Activated naive CD4-positive, alpha-beta T cell treated with Interleukin-2 at 50 U/mL for 16 hours (primary cell): ENCODE data around the gene FAT1.

Source experiments
- DNase-seq: peaks from one replicate; pipeline ENCODE4 v3.0.0-alpha.2; 2020

The FAT1 gene

DNA sequence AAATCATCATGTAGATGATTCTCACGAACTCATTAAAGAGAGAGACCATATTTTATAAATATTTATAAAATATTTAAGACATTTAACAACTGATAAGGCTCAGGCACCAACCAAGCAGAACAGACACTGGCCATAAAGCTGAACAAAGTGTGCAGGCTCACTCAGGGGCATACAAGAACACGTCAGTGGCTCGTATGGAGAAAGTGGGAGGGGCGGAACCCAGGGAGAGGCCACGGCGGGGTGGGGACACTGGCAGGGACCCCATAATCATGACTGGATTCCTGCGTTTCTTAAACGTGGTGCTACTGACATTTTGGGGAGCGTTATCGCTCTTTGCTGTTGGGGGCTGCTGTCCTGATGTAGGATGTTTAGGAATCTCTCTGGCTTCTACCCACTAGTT lies 31.3 kb upstream of the FAT1 start:
- DNase-seq: no peak

DNA sequence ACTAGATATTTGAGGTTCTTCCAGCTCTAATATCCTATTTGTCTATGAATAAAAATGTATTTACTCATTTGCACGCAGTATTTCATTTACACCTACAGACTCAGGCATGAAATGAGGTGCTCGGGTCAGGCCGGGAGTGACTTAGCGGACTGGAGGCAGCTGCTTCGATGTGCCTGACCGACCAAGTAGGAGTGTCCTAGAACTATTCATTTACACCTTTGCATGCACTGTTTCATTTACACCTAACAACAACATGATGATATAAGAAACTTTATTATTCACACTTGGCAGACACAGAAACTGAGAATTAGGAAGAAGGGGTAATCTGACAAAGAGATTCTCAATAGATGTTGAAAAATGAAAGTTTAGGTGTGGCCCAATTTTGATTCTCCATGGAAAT lies 28.7 kb upstream of the FAT1 start:
- no peak for DNase-seq

DNA sequence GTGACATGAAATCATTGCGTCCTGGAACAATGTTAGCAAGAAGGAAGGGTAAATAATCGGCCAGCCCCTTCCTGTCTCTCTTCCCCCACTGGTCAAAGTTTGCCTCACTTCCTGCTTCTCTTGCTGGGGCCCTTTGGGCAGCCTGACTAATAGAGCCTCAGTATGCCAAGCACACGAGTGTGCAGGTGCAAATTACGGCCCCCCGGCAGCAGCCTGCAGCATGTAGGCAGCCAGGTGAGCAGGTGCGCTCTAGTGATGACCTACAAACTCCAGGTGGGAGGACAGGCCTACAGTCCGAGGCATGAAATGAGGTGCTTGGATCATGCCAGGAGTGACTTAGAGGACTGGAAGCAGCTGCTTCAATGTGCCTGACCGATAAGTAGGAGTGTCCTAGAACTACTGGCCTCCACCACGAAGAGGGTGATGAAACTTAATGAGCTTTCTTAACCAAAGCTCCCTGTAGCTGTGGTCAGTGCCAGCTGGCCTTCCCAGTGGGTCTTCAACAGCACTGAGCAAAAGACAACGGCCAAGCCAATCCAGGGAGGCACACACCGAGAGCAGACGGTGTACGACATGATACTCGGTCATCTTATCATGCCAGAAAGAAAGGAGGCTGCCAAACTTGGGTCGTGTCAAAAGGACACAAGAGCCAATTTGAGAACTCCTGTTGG lies 26.1 kb upstream of the FAT1 start:
- no peak for DNase-seq

DNA sequence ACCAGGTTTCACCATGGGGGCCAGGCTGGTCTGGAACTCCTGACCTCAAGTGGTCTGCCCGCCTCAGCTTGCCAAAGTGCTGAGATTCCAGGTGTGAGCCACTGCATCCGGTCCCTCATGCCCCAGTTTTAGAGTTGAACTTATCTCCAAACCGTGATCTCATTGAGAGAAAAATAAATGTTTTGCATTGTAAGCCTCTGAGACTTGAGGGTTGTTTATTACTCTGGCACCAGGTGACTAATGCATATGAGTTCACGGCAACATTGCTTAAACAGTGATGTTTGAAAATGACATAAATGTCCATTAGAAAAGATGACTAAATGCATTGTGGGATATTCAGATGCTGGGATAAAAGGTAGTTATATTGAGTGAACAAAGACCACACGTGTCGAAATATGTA lies 22.9 kb upstream of the FAT1 start:
- DNase-seq: no peak

DNA sequence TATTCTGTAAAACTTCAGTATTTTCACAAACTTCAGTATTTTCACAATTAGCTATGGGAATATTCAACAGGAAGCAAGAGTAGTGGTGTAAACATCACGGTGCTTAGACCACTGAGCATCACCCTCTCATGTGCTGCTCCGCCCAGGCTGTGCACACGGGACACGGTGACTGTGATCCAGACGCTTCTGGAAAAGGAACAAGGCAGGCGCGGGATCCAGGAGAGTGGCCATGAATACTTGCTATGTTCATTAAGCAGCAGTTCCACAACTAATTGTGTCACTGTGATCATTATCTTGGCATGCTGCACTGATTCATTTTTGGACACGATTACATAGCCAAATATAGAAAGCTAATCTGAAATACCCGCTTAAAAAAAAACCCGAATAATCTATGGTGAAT lies 19.6 kb upstream of the FAT1 start:
- no peak for DNase-seq

DNA sequence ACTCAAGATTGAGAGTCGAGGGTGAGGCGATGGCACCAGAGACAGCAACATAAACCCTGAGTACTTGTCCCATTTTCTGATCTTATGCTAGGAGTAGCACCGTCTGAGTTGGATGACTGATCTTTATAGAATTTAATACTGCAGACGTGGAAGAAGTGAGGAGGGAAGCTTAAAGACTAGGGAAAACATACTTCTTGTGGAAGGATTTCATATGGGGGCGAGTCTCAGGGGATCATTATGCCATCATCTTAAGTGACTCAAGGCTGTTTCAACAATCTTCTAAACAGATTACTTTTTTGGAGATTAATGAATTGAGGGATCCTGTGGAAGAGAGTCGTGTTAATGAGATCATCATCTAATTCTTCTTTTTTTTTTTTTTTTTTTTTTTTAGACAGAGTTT lies 17.2 kb upstream of the FAT1 start:
- no peak for DNase-seq

DNA sequence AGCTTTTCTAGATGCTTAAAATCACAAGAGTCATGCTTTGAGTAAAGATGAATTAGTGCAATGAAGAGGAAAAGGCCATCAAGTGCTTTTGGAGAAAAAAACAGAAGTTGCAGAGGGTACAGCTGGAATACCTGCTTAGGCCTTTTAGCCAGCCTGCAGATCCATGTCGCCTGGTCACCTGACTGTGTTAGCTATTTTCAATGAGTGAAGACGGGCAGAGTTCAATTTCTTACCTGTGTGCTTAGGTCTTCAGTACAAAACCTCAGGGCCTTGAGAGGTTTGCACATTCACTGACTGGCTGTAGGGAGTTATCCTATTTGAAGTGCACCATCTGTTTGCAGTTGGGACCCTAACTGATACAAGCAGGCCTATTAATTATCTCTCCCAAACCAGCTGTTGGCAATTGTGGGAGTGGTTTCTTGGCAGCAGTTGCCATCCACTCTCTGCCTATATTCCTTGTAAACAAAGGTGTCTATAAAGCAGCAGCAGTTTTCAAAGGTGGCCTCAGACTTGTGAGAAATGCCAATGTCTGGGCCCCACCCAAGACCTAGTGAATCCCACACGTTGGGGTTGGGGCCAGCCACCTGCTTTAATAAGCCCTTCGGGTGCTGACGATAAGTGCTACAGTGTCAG lies 16.3 kb upstream of the FAT1 start:
- no peak for DNase-seq

DNA sequence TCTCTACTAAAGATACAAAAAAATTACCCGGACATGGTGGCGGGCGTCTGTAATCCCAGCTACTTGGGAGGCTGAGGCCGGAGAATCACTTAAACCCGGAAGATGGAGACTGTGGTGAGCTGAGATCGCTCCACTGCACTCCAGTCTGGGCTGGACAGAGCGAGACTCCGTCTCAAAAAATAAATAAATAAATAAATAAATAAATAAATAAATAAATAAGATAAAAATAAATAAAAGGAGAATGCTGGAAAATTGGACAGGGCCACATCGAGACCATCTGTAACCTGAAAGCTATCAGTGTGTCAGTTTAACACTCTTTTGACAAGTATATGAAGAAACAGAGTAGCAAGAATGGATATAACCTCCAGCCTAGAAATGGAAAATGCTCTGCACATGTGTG lies 15.7 kb upstream of the FAT1 start:
- DNase-seq: no peak

DNA sequence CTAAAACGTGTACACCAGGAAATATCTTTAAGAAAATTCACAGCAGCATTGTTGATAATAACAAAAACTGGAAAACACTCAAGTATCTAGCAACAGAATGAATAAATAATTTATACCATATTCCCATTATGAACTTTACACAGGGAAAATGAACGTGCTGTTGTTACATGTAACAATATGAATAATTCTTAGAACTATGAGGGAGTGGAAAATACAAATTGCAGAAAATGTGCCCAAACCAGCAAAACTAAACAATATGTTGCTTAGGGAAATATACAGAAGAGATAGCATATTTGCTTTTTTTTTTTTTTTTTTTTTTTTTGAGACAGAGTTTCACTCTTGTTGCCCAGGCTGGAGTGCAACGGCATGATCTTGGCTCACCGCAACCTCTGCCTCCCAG lies 14.8 kb upstream of the FAT1 start:
- DNase-seq: no peak

DNA sequence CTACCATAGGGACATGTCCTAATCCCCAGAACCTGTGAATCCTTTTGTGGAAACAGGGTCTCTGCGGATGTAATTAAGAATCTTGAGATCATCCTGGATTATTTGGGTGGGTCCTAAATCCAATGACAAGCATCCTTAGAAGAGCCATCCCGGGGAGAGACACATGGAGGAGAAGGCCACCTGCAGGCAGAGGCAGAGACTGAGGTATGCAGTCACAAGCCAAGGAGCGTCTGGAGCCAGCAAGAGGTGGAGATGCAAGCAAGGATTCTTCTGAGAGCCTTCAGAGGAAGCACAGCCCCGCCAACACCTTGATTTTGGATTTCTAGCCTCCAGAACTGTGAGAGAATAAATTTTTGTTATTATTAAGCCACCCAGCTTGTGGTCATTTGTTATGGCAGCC lies 13.8 kb upstream of the FAT1 start:
- DNase-seq: no peak

DNA sequence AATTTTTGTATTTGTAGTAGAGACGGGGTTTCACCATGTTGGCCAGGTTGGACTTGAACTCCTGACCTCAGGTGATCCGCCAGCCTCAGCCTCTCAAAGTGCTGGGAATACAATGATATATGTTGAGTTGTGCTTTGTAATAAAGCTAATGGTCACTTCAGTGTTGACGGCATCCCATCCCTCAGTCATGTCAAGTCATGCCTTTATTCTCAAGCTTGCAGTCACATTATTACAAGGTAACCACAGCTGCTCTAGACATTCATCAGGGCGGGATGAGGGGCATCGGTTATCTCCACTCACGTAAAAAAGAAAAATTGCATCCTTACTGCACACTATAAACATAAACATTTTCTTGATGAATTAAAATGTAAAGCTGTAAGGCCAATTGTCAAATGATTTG lies 12.8 kb upstream of the FAT1 start:
- DNase-seq: no peak

DNA sequence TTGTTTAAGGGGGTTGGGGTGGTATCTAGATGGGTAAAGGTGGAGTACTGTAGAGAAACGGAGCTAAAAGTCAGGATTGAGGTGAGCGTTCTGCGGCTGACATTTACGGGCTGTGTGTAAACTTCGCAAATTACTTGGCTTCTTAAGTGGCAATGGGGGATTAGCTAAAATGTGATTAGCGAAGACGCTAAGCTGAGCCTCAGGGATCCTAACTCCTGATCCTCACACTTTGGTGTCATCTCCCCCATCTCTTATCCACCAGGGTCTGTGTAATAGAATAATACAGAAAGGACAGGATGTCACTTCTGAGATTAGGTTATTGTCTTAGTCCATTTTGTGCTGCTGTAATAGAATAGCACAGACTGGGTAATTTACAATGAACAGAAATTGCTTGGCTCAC lies 10.6 kb upstream of the FAT1 start:
- no peak for DNase-seq

DNA sequence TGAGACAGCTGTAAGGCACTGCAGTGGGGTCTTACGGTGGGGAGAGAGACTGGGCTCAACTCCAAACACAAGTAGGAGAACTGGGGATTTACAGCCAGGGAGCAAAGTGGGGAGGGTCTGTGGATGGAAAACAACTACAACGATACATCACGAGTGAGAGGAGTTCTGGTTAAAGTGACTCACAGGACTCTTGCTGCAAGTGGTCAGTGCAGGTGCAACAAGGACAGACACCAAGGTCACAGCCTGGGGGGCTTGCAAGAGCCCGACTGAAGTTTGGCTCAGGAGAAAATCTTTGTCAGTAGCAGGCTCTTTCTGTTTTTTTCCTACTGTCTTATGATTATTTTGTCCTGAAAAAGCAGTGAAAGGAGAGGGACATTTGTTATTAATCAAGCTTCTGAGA lies 10.1 kb upstream of the FAT1 start:
- no peak for DNase-seq

DNA sequence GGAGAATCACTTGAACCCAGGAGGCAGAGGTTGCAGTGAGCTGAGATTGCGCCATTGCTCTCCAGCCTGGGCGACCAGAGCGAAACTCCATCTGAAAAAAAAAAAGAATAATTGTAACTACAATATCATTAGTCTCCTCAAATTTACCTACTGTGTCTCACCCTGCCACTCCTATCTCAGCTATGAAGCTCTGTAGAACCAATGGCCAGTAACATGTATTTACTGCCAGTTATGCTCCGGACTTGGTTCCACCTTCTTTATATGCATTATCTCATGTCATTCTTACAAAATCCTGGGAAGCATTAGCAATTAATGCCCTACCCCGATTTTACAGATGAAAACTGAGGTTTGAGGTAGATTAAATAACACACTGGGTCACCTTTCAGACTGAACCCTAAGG lies 7.0 kb upstream of the FAT1 start:
- DNase-seq: no peak

DNA sequence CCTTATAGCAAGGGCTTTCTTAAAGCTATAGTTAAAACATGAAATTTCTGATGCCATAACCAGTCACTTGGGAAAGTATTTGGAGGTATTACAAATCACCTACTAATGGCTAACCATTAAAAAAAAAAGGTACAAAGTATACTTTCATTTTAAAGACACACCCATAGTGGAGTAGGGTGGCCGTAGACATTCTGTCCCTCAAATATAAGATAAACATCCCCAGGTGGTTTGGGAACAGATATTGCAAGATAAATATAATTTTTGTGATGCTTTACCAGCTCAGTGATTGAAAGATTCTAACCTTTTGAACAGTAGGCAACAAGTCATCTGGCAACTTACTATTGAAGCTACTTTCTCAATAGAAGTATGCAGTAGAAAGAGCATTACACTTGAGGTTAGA lies 6.2 kb upstream of the FAT1 start:
- DNase-seq: no peak

DNA sequence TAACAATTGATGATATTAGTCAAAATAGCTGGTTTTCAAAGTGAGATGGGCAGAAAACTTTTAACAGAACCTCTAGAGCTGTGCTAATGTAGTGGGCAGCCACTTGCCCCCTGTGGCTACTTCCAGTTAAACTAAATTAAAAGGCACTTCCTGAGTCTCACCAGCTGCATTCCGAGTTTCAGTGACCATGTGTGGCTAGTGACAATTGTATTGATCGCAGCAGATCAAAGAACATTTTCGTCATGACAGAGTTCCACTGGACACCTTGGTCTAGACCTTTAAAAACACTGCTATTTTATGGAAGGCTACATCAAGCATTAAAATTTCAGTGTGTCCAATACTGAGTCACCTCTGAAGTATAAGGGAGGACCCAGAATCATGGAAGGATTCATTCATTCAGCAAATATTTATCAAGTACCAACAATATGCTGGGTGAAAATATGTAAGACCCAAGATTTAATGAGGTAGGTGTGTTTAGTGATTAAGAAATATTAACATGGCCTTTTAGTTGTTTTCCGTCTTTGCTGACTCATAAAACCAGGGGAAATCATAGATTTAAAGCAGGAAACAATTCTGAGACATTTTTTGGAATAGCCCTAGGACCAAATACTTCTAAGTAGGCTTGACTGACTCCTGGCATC lies 5.1 kb upstream of the FAT1 start:
- DNase-seq: no peak

DNA sequence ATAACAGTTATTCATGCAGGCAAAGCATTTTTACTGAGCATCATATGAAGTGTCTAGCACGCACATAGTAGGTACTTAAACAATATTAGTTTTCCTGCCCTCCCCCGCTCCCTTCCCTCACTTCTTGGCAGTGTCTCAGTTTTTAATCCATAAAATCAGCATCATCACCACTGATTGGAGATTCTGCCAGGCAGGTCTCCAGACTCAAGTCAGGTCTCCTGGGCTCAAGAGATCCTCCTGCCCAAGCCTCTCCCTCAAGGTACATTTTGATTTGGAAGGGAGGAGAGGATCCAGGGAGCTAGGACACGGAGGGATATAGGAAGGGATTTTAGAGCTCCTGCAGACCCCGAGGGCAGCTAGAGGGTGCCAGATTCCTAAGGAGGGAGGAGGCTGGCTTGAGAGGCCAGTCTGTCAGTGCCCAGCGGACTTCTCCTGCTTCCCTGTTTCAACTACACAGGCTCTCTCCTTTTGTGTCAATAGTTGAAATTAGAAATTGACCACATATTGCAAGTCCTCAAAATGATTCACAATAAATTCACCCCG lies 4.4 kb upstream of the FAT1 start:
- DNase-seq: no peak

DNA sequence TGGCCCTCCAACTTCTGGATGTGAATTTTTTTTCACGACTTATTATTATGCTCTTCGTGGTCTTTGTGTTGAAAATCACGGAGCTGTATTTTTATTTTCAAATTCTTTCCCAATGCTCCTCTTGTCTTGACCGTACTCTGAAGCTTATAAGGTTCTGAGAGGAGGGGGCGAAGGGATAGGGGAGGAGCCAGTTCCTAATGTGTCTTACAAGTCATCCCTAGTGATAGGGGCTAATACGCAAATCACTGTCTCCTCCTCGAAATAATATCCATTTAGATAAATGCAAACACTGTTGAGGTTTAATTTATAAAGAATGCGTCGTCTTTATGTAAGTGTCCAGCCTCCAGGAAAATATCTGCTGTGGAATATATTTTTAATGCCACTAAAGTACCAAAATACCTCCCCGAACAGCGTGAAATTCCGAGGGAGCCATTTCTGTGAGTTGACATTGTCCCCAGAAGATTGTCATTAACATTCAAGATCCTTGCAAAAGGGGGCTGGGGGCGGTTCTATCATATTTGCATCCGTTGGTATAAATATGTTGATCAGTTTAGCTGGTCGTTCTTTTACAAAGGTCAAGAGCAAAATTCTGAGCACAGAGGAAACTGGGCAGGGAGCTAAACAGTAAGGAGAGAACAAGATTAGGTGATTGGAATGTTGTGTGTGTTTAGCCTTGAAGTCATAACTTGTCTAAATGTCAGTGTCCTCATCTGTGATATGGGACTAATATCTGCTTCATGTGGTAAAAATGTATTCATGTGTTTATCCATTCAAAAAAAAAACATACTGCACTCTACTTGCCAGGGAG lies 3.7 kb upstream of the FAT1 start:
- DNase-seq: no peak

DNA sequence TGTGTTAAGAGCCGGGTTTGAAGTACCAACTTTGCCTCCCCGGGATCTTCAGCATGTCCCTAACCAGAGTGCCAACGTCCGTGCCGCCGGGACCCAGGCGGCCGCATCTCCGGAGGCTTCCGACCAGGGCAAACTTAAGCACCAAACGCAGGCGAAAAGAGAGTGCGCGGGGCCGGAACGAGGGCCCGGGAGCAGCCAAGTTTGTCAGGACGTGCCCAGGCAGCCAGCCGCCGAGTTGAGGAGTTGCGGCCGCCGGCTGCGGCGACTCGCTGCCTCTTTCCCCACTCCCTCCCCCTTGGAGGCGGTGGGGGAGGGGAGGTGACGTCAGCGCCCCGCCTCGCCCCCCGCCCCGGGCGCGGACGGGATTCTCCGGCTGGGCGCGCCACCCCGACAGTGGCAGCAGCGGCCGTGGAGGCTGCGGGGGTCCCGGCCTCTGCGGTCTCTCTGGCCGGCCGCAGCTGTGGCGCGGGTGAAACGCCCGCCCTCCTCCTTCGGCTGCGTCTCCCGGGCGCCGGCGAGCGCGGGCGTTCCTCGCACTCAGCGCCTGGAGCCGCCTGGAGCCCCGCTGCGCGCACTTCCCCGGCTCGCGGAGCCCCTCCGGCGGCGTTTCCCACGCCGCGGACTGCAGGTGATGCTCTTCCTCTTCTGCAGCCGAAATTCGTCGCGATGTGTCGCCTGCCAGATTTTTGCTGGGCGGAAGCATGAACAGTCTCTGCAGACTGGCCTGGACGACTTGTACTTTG lies 2.9 kb upstream of the FAT1 start:
- DNase-seq: no peak

DNA sequence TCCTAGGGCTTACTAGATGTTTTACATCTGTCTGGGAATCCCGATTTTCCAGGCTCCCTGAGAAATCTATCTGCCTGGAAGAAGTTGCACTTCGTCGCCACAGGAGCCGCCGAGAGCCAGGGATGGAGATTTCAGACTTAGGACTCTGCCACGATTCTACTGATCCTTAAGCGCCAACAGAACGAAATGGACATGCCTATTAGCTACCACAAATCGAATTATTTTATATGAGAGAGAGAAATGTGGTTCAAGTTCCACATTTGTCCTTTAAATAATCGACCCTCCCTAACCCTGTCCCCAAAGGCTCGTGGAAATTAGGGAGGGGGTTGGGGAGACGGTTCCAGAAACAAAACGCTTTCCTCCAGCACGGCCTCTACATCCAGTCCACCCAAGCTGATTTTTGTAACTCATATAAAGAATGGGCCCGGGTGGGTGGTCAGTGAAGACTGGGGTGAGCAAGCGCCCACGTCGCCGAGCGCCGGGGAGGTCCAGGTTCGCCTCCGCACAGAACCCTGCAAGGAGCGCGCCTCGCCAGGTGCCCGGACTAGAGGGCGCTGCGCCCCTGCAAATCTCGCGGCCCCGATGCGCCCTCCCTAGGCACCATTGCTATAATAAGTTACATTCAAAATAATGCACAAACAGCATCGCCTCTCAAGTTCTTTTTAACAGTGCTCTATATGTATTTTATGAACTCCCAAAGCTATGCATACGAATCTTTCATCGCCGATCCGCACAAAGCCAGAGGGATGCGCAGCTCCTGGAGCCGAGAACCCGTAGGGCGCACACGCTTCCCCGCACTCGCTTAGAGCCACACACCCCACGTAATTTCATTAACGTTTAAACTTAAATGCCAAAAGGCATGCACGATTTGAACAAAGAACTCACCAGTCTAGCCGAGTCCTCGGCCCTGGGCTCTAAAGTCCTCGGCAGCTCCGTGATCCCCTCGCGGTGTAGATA lies 2.1 kb upstream of the FAT1 start:
- DNase-seq: no peak

DNA sequence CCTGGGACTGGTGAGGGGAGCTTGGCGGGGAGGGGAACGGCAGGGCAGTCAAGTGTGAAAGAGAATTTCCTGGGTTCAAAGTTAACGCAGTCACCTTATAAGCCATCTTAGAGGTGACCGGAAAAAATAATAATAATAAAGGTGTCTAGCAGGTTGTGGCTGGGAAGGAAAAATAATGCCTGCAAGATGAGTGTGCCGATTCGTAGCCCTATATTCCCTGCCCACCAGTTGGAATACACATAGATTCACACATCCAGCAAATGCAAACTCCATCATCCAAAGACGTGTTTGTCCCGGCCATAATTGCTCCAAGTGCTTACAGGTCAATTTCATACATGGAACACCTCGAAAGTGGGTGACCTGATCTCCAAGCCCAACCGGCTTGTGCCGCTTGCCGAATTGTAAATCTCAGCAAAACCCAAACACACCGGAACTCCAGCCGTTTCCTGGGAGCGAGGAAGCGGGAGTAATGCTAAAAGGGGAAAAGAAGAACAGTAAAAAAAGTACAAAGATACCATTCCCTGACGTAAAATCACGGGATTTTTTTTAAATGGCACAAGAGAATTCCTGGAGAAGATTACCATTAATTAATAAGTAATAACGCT lies 1.3 kb upstream of the FAT1 start:
- DNase-seq: no peak
